SK-N-SH treated with all-trans-retinoic acid at 6 μM for 48 hours (cell line): ENCODE results near the gene YLPM1.
"Not testable (repeated sequence)": the region's sequence is repeated elsewhere in the genome, so short reads cannot be mapped to it uniquely, and the experiment has no call there.

Source experiments
- ATAC-seq: fragments of 200-7000 bp; cut with Tn5 transposase; 3 replicates; pipeline ENCODE4 v1.9.1; 2020; ENCODE audit warnings: mild to moderate bottlenecking, moderate library complexity
- BACH2 ChIP-seq: fragments of 250-450 bp; sonication (Bioruptor Pico); IDR thresholded peaks from 2 replicates; pipeline ENCODE4 v1.9.0; 2021; ENCODE audit warnings: mild to moderate bottlenecking, borderline replicate concordance
- CREB5 ChIP-seq: fragments of 250-450 bp; sonication (Bioruptor Pico); IDR thresholded peaks from 2 replicates; pipeline ENCODE4 v1.5.1; 2020; ENCODE audit warnings: low read depth, mild to moderate bottlenecking, moderate library complexity
- CSDC2 ChIP-seq: fragments of 250-450 bp; sonication (Bioruptor Pico); IDR thresholded peaks from 2 replicates; pipeline ENCODE4 v1.5.0; 2020; ENCODE audit warnings: mild to moderate bottlenecking, moderate library complexity
- CSRNP3 ChIP-seq: fragments of 250-450 bp; sonication (Bioruptor Pico); IDR thresholded peaks from 2 replicates; pipeline ENCODE4 v1.5.1; 2021; ENCODE audit warnings: mild to moderate bottlenecking, moderate library complexity
- GLIS3 ChIP-seq: fragments of 250-450 bp; sonication (Bioruptor Pico); IDR thresholded peaks from 2 replicates; pipeline ENCODE4 v1.5.0; 2020; ENCODE audit warnings: mild to moderate bottlenecking, moderate library complexity
- OSR1 ChIP-seq: fragments of 250-450 bp; sonication (Bioruptor Pico); IDR thresholded peaks from 2 replicates; pipeline ENCODE4 v1.8.0; 2022; ENCODE audit warnings: moderate library complexity, mild to moderate bottlenecking, inconsistent platforms
- PATZ1 ChIP-seq: fragments of 250-450 bp; sonication (Bioruptor Pico); IDR thresholded peaks from 2 replicates; pipeline ENCODE4 v1.8.0; 2020; ENCODE audit warnings: mild to moderate bottlenecking, moderate library complexity, borderline replicate concordance
- PPARA ChIP-seq: fragments of 250-450 bp; sonication (Bioruptor Pico); IDR thresholded peaks from 2 replicates; pipeline ENCODE4 v1.5.0; 2020; ENCODE audit warnings: mild to moderate bottlenecking, borderline replicate concordance
- RARB ChIP-seq: fragments of 250-450 bp; sonication (Bioruptor Pico); IDR thresholded peaks from 2 replicates; pipeline ENCODE4 v1.8.0; 2021; ENCODE audit warnings: mild to moderate bottlenecking, moderate library complexity
- SNAI2 ChIP-seq: fragments of 250-450 bp; sonication (Bioruptor Pico); IDR thresholded peaks from 2 replicates; pipeline ENCODE4 v1.5.0; 2020; ENCODE audit warnings: mild to moderate bottlenecking, moderate library complexity
- TCF4 ChIP-seq: fragments of 250-450 bp; sonication (Bioruptor Pico); IDR thresholded peaks from 2 replicates; pipeline ENCODE4 v1.8.0; 2021; ENCODE audit warnings: mild to moderate bottlenecking, moderate library complexity, borderline replicate concordance
- TOX ChIP-seq: fragments of 250-450 bp; sonication (Bioruptor Pico); IDR thresholded peaks from 2 replicates; pipeline ENCODE4 v1.8.0; 2021; ENCODE audit warnings: mild to moderate bottlenecking, moderate library complexity, borderline replicate concordance
- TSHZ2 ChIP-seq: fragments of 250-450 bp; sonication (Bioruptor Pico); IDR thresholded peaks from 2 replicates; pipeline ENCODE4 v1.5.0; 2020; ENCODE audit warnings: mild to moderate bottlenecking, moderate library complexity
- ZC3H10 ChIP-seq: fragments of 250-450 bp; sonication (Bioruptor Pico); IDR thresholded peaks from 2 replicates; pipeline ENCODE4 v1.5.1; 2021; ENCODE audit warnings: mild to moderate bottlenecking, moderate library complexity
- ZFP3 ChIP-seq: fragments of 250-450 bp; sonication (Bioruptor Pico); IDR thresholded peaks from 2 replicates; pipeline ENCODE4 v1.5.0; 2020; ENCODE audit warnings: mild to moderate bottlenecking, moderate library complexity
- ZFP30 ChIP-seq: fragments of 450-650 bp; formaldehyde crosslinking; IDR thresholded peaks from 2 replicates; pipeline ENCODE4 v1.5.0; 2022; ENCODE audit warnings: mild to moderate bottlenecking, moderate library complexity
- ZNF8 ChIP-seq: fragments of 450-650 bp; formaldehyde crosslinking; IDR thresholded peaks from 2 replicates; pipeline ENCODE4 v1.5.0; 2020; ENCODE audit warnings: mild to moderate bottlenecking, moderate library complexity

Gene YLPM1

GRCh38 chr14:74747237-74747636 lies 15.9 kb upstream of the YLPM1 start (continued):
- TF ChIP-seq CSDC2: no peak
- TF ChIP-seq PPARA: no peak
- no peak for TF ChIP-seq CSRNP3 (CRISPR knock-in tag)
- no peak for TF ChIP-seq PATZ1
- TF ChIP-seq RARB (CRISPR knock-in tag): no peak
- no peak for TF ChIP-seq ZFP3
- TF ChIP-seq TCF4: no peak

- TF ChIP-seq CSRNP3 (CRISPR knock-in tag) (no peak), ZNF8 (CRISPR knock-in tag) (no peak)
- TF ChIP-seq, all 23 proteins: peak for 0
- ATAC-seq: no peak
These were observed 9.0 kb upstream of the YLPM1 start for GRCh38 chr14:74754157-74754556.

- no peak for TF ChIP-seq BACH2 (CRISPR knock-in tag)
- TF ChIP-seq TCF4: no peak
- no peak for TF ChIP-seq RARB (CRISPR knock-in tag)
- TF ChIP-seq PPARA: no peak
- no peak for TF ChIP-seq GLIS3 (CRISPR knock-in tag)
- TF ChIP-seq CSDC2: no peak
- TF ChIP-seq TOX (CRISPR knock-in tag): no peak
- no peak for ATAC-seq
These were observed 8.2 kb upstream of the YLPM1 start for GRCh38 chr14:74754899-74755298.

GRCh38 chr14:74756326-74756725 lies 6.8 kb upstream of the YLPM1 start:
- ATAC-seq: no peak
- TF ChIP-seq CSRNP3 (CRISPR knock-in tag): no peak
- no peak for TF ChIP-seq OSR1
- TF ChIP-seq BACH2 (CRISPR knock-in tag): no peak
- no peak for TF ChIP-seq ZFP3
- no peak for TF ChIP-seq ZFP30 (CRISPR knock-in tag)
- TF ChIP-seq TSHZ2 (CRISPR knock-in tag): no peak
- no peak for TF ChIP-seq TOX (CRISPR knock-in tag)
- TF ChIP-seq CREB5 (CRISPR knock-in tag): no peak
- no peak for TF ChIP-seq TCF4
- no peak for TF ChIP-seq ZC3H10 (CRISPR knock-in tag)
- no peak for TF ChIP-seq GLIS3 (CRISPR knock-in tag)
- TF ChIP-seq RARB (CRISPR knock-in tag): no peak
- no peak for TF ChIP-seq SNAI2 (CRISPR knock-in tag)

GRCh38 chr14:74758505-74758904 lies 4.6 kb upstream of the YLPM1 start:
- not testable (repeated sequence) for ATAC-seq
